Amniotic epithelial cell (primary cell): Measurements from ENCODE around the gene BLVRA.

Experiments
- DNase-seq: peaks from one replicate; pipeline ENCODE4 v3.0.0-alpha.2; 2010; ENCODE audit warnings: low read depth

Gene BLVRA

GRCh38 chr7:43750016-43750887 lies 8.2 kb upstream of the BLVRA start:
- no peak for DNase-seq

GRCh38 chr7:43752411-43752810 lies 6.1 kb upstream of the BLVRA start:
- no peak for DNase-seq

GRCh38 chr7:43753271-43753810 lies 5.1 kb upstream of the BLVRA start:
- DNase-seq = no peak

- DNase-seq = no peak
Measured at GRCh38 chr7:43753843-43754242, 4.6 kb upstream of the BLVRA start.

GRCh38 chr7:43754596-43754995 lies 3.9 kb upstream of the BLVRA start:
- DNase-seq = no peak

GRCh38 chr7:43756368-43757072 lies 2.0 kb upstream of the BLVRA start:
- DNase-seq = peak; percentile 74

GRCh38 chr7:43757073-43757720 lies 1.3 kb upstream of the BLVRA start:
- no peak for DNase-seq

- peak; percentile 17 for DNase-seq
Measured at GRCh38 chr7:43758822-43759683, 573 bp downstream of the BLVRA start.

GRCh38 chr7:43760861-43761260 lies 2.4 kb downstream of the BLVRA start:
- no peak for DNase-seq

GRCh38 chr7:43761382-43761781 lies 2.9 kb downstream of the BLVRA start:
- DNase-seq = no peak

- DNase-seq = no peak
Measured at GRCh38 chr7:43761938-43762692, 3.6 kb downstream of the BLVRA start.

- DNase-seq = no peak
Measured at GRCh38 chr7:43763183-43763582, 4.7 kb downstream of the BLVRA start.

GRCh38 chr7:43764039-43764761 lies 5.7 kb downstream of the BLVRA start:
- DNase-seq = peak; percentile 65

- peak; percentile 80 for DNase-seq
Measured at GRCh38 chr7:43764807-43765491, 6.5 kb downstream of the BLVRA start.

- DNase-seq = no peak
Measured at GRCh38 chr7:43766564-43766963, 8.1 kb downstream of the BLVRA start.

- no peak for DNase-seq
Measured at GRCh38 chr7:43767311-43767710, 8.8 kb downstream of the BLVRA start.

- no peak for DNase-seq
Measured at GRCh38 chr7:43768201-43768886, 9.9 kb downstream of the BLVRA start.

- DNase-seq = no peak
Measured at GRCh38 chr7:43768887-43769272, 10.4 kb downstream of the BLVRA start.

GRCh38 chr7:43769281-43769680 lies 10.8 kb downstream of the BLVRA start:
- DNase-seq = no peak
